ENCODE measurements around the gene CUL9. TPM values are rescaled to one million over a fixed set of nuclear protein-coding genes. Genes with fewer than 3 reads are reported as not detected.
A peak's percentile ranks its signal among the peaks of the same experiment; 100 is the strongest.

The CUL9 gene
- total RNA-seq, 1 donor from 2014 or later = 22.0 TPM

DNA sequence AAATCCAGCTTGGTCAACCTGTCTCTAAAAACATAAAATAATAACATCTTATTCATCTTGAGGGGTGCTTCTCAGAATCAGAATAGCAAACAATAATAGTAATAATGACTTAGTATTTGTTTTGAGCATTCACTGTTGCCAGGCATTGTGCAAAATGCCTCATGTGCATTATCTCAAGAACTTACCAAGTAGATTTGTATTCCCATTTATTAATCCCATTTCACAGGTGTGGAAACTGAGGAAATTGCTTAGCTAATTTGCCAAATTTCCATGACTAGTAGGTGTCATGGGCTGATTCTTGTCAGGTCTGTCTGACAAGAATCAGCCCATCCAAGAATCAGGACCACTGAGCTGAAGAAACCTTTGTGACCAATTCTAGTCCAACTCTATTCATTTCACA lies 66.8 kb downstream of the CUL9 start:
- FAIRE-seq (no peak), DNase-seq (ENCODE audit: low spot score in 2 of 2) (no peak)

DNA sequence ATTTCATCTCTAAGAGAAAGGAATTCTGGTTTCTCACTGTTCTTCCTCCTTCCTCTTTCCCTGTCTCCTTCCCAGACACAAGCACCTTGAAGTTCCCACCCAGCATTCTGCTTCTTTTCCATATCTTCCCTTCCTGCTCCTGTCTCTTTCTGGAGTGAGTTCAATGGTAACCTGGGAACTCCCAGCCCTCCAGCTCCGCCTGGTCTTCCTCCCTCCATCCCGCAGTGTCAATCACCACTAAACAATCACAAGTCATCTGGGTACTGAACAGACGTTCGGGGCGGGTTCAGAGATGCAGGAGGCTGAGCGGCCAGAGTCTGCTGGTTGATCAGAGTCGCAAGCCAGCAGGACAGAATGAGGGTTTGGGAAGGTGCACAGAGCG lies 69.0 kb downstream of the CUL9 start:
- DNase-seq (ENCODE audit: low spot score in 2 of 2) (peak in 1 of 2 donors; percentile 9), FAIRE-seq (no peak)

DNA sequence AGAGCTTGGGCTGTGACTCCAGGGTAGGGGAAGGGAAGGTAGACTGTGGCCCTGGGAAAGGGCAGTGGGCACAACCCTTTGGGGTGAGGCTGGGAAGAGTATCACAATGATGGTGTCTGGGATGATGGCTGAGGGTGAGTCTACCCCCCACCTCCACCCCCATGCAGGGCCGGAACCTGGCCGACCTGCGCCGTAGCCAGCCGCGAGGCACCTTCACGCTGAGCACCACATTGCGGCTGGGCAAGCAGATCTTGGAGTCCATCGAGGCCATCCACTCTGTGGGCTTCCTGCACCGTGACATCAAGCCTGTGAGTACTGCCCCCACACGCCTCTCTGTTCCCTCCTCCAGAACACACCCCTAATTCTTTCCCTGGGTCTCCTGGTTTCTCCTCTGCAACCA lies 71.4 kb downstream of the CUL9 start:
- FAIRE-seq = no peak
- DNase-seq (ENCODE audit: low spot score in 2 of 2) = no peak

DNA sequence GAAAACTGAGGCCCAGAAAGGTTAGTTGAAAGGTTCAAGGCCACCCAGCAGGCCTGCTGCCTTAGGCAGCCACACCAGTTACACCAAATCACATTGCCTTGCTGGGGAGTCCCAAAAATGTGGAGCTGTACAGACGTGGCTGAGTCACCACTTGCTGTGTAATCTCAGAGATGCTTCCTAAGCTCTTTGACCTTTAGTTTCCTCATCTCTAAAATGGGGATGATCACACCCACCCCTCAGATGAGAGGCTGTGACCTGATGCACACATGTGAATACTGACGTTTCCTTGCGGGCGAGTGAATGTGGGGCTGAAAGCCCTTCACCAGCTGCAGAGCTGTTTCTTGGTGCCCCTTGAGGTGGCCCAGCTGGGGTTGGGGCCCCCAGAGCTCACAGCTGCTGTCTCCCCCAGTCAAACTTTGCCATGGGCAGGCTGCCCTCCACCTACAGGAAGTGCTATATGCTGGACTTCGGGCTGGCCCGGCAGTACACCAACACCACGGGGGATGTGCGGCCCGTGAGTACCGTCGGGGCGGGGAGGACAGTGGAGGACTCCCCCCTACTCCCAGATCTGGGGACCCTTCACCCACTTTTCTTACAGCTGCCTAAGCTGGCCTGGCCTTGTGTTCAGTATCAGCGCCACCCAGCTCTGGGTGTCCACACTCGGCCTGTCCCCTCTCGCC lies 72.3 kb downstream of the CUL9 start:
- no peak for DNase-seq (ENCODE audit: low spot score in 2 of 2)
- FAIRE-seq = no peak

DNA sequence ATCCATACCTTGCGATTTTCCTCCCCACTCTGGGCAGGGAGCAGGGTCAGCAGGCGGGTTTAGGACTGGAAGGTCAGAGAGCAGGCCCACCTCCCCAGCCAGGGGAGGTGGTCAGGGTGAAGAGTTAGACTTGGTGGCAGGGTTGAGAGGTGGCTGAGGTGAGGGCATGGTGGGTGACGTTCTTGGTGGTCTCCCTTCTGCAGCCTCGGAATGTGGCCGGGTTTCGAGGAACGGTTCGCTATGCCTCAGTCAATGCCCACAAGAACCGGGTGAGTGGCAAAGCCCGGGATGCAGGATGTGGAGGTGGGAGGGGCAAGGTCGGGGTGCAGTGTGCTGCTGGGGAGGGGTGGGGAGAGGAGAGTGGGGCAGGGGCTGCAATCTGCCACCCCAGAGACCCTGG lies 72.8 kb downstream of the CUL9 start:
- FAIRE-seq = no peak
- no peak for DNase-seq (ENCODE audit: low spot score in 2 of 2)

DNA sequence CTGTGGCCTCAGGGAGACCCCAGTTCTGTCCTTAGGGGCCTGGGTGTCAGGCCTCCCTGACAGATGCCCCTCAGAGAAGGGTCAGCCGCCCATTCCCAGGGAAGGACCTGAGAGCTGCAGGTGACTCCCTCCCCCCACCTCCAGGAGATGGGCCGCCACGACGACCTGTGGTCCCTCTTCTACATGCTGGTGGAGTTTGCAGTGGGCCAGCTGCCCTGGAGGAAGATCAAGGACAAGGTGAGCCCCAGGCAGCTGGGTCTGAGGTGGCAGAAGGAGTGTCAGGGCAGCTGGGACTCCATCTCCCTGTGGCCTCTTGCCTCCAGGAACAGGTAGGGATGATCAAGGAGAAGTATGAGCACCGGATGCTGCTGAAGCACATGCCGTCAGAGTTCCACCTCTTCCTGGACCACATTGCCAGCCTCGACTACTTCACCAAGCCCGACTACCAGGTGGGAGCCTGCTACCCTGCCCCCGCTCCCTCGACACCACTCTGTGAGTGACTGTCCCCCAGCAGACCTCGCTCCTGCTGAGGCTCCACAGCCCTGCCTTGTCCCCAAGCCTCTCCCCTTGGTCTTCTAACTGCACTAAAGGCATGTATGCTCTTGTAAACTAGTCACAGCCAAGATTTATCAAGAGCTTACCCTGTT lies 73.5 kb downstream of the CUL9 start:
- DNase-seq (ENCODE audit: low spot score in 2 of 2) (no peak), FAIRE-seq (no peak)

DNA sequence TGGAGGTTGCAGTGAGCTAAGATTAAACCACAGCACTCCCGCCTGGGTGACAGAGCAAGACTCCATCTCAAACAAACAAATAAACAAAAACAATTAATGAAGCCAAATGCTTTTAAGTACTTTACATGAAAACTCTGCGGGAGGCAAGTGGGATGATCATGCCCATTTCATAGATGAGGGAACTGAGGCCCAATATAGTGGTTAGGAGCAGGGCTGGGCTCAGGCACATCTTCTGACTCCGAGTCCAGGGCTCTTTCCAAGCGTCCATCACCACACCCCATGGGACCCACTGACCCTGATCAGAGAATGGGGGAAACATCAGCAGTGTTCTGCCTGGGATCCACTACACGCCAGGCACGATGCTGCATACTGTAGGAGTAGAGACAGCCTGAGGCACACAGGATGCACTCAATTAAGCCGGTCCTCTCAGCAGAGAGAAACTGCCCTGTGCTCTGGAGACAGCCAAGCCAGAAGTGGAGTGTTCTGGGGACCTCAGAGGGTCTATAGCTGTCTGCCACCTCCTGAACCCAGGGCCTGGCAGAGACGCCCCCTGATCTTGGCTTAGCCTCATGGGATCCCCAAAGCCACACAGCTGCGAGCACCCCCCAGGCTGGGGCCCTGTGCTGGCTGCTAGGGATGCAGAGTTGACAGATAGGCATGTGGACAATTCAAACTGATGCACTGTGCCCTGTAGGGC lies 74.8 kb downstream of the CUL9 start:
- no peak for FAIRE-seq
- no peak for DNase-seq (ENCODE audit: low spot score in 2 of 2)

DNA sequence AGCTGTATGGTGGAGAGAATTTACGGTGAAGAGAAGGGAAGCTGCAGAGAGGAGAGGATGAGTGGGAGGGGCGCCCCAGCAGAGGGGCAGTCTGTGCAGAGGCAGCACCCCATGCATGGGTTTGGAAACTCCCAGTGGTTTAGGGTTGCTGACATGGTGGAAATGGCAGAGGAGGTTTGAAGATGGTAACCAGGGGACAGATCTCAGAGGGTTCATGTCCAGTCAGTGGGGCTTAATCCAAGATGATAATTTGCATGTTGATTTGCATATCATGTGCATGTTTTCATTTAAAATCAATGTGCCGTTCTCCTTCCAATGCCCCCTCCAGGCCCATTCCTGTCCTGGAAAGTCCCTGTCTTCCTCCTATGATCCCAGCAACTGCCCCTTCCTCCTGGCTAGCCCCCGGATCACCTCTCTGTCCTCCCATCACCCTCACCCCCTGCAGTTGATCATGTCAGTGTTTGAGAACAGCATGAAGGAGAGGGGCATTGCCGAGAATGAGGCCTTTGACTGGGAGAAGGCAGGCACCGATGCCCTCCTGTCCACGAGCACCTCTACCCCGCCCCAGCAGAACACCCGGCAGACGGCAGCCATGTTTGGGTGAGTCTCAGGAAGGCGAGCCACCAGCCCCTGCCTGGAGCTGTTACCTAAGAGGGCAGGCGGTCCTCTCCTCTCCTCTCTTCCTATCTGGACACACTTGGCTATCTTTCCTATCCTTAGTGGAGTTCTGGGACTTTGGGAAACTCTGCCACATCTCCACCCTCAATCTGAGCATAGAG lies 75.6 kb downstream of the CUL9 start:
- no peak for FAIRE-seq

DNA sequence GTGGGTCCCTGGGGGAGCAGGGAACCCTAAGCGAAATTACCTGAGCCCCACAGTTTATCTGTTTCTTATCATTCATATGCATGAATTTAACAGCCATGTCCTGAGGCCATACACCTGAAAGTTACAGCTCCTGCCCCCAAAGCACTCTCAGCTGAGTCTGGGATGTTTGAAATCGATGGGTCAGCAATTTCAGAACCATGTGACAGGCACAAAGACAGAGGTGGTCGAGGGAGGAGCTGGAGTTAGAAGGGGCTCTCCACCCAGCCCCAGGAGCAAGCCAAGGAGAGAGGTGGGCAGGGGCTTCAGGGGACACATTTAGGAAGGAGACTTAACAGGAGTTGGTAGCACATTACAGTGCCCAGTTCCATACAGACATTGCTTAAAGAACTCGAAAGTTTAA lies 76.2 kb downstream of the CUL9 start:
- DNase-seq (ENCODE audit: low spot score in 2 of 2) (no peak), FAIRE-seq (no peak)

More for the DNA sequence above, 75.6 kb downstream of the CUL9 start:
- no peak for DNase-seq (ENCODE audit: low spot score in 2 of 2)

DNA sequence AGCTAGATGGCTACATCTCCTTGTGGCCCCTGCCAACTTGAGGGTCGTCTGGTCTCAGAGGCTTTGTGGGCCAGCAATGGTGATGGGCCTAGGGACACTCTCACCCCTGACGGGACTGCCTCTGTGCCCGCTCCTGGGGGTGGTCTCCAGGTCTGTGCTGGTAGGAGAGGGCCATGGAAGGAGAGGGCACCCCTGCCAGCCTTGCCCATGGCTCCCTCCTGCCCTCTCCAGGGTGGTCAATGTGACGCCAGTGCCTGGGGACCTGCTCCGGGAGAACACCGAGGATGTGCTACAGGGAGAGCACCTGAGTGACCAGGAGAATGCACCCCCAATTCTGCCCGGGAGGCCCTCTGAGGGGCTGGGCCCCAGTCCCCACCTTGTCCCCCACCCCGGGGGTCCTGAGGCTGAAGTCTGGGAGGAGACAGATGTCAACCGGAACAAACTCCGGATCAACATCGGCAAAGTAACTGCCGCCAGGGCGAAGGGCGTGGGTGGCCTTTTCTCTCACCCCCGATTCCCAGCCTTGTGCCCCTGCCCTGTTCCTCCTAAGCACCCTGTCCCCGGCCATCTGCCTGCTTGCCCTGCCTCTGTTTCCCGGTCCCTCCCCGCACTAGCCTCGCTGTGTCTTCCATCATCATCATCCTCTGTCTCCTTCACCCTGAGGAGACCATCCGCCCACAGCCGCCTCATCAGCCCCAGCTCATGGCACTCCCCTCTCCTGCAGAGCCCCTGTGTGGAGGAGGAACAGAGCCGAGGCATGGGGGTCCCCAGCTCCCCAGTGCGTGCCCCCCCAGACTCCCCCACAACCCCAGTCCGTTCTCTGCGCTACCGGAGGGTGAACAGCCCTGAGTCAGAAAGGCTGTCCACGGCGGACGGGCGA lies 77.1 kb downstream of the CUL9 start:
- no peak for DNase-seq (ENCODE audit: low spot score in 2 of 2)
- no peak for FAIRE-seq

DNA sequence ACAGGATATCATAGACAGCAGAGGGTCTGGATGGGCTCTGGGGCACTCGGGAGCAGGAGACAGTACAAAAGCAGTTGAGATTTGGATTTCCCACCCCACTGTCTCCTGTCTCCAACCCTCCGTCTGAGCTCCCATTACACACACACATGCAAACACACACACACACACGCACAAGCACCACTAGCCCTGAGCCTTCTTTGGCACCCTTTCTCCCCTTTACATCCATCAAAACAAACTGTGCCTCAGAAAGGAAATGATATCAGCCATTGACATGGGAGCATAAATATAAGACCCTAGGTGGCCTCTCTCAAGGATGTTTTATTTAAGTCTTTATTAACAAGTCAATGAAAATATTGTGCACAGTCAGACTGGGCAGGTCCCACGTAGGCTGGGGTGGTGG lies 78.8 kb downstream of the CUL9 start:
- no peak for DNase-seq (ENCODE audit: low spot score in 2 of 2)
- no peak for FAIRE-seq

DNA sequence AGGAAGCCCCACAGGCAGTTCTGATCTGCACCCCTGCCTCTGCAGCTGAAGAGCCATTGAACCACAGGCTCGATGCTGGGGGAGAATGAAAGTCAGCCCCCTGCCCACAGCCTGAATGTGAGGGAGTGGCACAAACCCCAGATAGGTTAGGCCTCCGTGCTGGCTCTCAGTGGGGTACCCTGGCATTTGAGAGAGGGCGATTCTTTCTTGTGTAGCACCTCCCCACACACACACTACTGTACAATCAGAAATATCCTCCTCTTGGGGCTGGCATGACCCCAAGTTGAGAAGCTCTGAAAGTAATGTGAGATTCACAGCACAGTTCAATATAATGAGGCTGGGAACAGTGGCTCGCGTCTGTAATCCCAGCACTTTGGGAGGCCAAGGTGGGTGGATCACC lies 79.2 kb downstream of the CUL9 start:
- FAIRE-seq = no peak
- no peak for DNase-seq (ENCODE audit: low spot score in 2 of 2)

DNA sequence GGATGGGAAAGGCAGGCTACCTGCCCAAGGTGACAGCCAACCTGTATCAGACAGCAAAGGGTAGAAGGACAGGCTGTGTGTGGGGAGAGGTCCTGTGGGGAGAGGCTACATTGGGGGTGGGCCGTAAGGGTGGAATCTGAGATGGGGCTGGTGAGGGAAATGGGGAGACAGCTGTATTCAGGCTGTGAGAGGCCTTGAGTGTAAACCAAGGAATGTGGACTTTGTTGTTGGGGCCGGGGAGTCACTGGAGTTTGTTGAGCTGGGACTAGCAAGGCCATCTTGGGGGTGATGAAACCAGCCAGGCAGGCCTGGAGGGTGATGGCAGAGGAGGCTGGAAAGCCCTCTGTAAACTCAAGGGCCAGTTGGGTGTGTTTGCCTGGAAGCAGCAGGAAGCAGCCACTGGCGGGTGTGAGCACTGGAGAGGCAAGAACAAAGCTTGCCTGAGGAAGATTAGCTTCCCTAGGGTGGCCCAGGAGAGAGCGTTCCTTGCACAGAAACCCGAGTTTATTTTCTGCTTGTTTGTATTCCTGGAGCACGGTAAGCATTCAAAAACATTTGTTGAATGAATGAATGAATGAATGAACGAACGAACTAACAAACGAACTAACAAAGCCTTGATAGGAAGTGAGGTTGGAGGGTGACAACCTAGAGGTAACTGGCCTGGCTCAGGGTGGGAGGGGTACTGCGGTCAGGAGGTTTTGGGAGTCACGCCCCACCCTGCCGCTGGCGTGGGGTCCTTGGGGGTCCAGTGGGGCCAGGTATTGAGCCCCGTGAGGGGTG lies 80.2 kb downstream of the CUL9 start:
- DNase-seq (ENCODE audit: low spot score in 2 of 2) (no peak), FAIRE-seq (no peak)

DNA sequence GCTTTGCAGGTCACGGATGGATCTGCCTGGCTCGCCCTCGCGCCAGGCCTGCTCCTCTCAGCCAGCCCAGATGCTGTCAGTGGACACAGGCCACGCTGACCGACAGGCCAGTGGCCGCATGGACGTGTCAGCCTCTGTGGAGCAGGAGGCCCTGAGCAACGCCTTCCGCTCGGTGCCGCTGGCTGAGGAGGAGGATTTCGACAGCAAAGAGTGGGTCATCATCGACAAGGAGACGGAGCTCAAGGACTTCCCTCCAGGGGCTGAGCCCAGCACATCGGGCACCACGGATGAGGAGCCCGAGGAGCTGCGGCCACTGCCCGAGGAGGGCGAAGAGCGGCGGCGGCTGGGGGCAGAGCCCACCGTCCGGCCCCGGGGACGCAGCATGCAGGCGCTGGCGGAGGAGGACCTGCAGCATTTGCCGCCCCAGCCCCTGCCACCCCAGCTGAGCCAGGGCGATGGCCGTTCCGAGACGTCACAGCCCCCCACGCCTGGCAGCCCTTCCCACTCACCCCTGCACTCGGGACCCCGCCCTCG lies 80.9 kb downstream of the CUL9 start:
- no peak for DNase-seq (ENCODE audit: low spot score in 2 of 2)
- FAIRE-seq = no peak

DNA sequence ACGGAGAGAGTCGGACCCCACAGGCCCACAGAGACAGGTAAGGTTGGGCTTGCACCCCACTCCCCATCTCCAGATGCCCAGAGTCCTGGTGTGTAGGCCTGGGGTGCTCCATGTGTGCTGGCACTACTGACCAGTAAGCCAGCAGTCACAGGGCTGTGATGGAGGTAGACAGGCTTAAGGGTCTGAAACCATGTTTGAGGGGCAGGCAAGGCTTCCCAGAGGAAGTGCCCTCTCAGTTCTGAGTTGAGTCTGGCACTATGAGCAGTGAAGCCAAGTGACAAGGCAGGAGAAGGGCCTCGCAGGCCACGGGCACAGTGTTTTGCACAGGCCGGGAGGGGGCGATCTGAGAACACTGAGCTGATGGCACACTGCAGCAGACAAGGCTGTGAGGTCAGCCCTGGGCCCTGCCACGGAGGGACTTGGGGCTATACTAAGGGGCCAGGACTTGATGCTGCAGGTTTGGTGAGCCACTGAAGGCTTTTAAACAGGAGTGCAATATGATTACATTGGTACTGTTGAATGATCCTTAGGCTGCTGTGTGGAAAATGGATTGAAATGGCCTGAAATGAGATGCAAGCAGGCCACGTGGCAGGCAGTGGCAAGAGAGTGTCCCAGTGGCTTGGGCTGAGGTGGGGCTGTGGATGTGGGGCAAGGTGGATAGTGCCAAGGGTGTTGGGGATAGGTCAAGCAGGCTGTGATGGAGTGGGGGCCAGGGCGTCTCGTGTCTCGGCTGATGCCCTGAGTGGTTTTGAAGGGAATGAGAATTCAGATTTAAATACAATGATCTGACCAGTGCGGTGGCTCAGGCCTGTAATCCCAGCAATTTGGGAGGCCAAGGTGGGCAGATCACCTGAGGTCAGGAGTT lies 81.5 kb downstream of the CUL9 start:
- DNase-seq (ENCODE audit: low spot score in 2 of 2) = peak; percentile 75 to 80
- no peak for FAIRE-seq

DNA sequence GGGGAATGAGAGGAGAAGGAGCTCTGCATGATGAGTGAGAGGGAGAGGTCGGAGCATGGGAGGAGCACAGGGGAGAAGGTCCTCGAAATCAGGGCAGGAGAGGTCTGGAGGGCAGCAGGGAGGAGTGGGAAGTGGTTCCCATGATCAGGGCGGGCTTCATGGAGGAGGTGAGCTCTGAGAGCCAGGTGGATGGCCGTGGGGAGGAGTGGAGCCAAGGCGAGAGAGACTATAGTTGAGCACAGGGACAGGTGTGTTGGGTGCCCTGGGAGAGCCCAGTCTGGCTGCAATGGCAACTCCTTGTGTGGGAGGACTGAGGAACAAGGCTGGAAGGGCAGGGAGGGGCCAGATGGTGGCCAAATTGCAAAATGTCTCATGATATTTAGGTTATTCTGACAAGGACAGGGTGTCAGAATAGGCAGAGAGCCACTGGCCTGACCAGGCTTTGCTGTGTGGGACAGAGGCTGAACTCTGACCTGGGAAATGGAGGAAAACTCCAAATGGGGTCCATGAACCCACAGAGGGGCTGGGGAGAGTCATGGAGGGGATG lies 82.7 kb downstream of the CUL9 start:
- DNase-seq (ENCODE audit: low spot score in 2 of 2) (no peak), FAIRE-seq (no peak)

DNA sequence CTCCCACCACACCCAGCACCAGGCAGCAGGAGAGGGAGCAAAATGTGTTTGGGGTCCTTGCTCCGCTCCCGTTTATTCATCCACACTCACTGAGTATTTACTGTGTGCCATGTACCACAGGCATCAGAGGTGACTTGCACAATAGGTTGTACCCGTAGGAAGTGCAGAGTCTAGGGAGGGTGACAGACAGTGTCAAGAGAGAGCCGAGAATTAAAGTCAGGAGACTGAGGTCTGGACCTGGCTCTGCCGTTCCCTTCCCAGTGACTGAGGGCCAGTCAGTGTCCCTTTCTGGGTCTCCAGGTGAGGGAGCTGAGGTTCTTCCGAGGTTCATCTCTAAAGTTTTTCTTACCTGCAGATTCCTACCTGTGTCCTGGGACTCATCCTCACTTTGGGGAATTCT lies 83.6 kb downstream of the CUL9 start:
- DNase-seq (ENCODE audit: low spot score in 2 of 2) = no peak
- FAIRE-seq = no peak

Data from frontal cortex (tissue), 4 donors.